GM19372 (cell line): ENCODE measurements around the gene SSBP2.
"Not testable (repeated sequence)": the region's sequence is repeated elsewhere in the genome, so short reads cannot be mapped to it uniquely, and the experiment has no call there.

Experiments
- ATAC-seq: cut with Tn5 transposase; IDR thresholded peaks from one replicate; pipeline ENCODE4 v1.9.1; 2021; ENCODE audit warnings: mild to moderate bottlenecking, low read depth, moderate library complexity; ENCODE audit not compliant: unreplicated experiment

SSBP2 gene

GRCh38 chr5:81607693-81608092 lies 143.2 kb downstream of the SSBP2 start:
- ATAC-seq: no peak

DNA sequence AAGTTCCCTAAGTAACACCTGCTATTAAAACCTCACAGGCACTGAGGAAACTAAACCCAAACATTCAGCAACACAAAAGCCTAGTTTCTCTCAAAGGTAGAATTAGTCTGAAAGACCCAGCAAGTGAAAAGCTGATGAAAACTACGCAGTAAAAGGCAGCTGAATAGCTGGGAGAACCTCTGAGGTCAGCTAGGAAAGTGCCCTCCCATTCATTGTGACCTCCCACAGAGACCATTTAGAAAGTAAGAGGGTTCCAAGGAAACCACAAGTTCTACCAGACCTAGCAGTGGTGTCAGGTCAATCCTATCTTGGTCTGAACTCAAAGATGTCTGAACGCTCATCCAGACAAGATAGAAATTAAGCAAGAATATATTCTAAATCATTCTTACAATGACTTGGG lies 144.7 kb downstream of the SSBP2 start:
- no peak for ATAC-seq

DNA sequence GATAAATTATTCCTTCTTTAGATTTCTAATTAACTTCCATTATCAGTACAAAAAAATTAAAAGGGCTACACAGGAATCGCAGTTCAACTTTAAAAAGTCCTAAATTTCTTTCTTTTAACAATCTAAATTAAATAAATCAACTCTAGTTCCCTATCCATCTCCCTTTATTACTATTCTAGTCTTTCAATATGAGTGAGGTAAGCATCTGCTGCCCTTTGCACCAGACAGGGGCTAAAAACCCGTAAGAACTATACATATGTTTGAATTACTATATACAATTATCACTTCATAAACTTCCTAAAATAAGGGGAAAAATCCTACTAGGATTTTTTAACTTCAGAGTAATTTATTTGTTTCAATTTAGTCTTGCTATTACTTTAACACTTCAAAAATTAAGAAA lies 145.6 kb downstream of the SSBP2 start:
- ATAC-seq: no peak

DNA sequence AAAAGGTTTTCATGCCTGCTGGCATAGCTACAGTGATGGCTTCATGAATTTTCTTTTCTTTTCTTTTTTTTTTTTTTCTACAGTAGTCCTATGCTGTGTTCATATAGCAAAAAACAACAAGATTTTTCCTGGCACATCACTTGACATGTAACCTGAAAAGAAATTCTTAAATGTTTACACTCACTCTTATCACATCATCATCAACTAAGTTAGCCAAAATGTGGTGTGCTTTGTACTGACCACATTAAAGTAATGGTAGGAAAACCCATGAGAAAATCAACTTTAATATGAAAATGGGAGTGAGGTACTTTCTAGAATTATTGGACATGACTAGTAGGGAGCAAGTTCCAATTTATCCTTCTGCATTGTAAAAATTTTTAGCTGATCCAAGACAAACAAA lies 146.7 kb downstream of the SSBP2 start:
- ATAC-seq: no peak

- no peak for ATAC-seq
Observed at GRCh38 chr5:81601919-81602318, 149.0 kb downstream of the SSBP2 start.

DNA sequence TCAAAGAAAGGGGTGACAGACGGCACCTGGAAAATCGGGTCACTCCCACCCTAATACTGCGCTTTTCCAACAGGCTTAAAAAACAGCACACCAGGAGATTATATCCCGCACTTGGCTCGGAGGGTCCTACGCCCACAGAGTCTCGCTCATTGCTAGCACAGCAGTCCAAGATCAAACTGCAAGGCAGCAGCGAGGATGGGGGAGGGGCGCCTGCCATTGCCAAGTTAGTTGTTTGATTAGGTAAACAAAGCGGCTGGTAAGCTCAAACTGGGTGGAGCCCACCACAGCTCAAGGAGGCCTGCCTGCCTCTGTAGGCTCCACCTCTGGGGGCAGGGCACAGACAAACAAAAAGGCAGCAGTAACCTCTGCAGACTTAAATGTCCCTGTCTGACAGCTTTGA lies 158.8 kb downstream of the SSBP2 start:
- ATAC-seq: not testable (repeated sequence)

DNA sequence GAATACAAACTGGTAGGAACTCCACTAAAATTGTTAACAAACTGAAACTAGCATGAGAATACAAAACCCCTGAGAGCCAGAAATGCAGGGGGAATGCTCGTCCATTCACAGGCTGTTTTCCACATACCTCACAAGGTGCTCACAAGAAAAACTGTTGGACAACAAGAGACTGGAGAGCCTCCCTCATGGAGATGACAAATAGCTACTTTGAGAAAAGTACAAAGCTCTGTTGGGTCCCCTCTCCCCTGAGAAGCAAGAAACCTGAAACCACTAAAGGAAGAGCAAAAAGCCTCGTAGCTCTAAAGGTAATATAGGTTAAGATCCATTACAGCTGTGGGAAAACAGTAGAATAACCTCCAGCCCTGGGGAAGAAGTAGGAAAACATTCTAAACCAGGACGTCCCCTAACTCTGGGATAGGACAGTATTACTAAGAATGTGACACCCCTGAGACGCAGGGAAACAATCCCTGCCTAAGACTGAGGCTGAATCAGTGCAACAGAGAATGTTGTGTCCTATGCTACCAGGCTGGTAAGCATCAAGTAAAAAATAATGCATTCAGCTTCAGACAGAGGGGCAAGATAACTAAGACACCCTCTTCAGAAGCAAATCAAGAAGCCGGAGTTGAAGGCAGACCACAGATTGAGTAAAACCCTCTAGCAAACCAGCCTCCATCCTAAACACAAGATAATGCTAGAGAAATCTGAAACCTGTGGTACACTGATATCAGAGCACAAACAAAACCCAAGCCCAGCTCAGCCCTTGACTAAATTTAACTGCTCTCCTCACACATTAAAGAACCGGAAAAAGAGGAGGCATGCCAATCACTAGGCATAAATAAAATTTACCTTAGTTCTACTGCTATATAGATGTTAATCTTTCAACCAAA lies 160.2 kb downstream of the SSBP2 start:
- no peak for ATAC-seq

DNA sequence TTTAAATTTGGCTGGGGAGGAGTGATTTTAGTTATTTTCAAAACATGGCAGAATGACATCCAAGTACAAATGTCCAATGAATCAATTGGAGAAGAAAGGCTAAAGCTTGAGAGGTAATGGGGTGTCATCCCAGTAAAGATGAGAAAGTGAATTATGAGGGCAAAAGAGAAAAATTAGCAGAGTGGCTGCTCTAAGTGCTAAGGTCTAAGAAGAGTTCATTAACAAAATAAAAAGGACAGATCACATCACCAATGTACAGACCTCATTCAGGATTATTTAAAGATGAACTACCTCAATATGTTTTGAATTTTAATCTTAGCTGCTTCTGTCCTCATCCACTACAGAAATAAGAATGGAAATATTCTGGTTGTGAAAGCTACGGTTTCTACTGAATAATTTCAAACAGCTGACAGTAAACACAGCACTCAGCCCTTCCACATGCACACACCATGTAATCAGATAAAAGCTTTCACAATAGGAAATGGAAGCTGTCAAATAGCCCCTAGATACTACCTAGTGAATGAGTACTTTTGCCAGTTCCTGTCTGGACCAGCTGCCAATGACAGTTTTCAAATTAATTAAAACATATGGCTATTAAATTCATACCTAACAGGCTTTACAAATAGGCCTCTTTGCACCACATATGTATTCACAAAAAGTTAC lies 171.5 kb downstream of the SSBP2 start:
- no peak for ATAC-seq

DNA sequence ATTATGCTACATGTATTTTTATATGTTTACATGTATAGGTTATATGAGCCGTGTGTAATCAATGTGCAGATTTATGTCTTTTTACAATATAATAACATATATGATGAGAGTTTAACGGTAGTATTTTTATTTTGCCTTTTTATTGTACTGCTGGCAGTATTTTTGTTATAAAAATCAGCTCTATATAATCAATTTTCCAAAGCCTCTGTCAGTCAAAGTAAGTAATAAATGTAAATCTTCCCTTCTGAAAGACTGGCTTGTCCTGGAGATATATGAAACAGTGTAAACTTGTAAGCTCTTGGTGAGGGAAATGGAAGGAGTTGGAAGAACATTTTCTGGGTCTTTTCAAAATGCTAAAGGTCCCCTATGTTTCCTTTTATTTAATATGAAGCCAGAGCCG lies 173.8 kb downstream of the SSBP2 start:
- ATAC-seq: no peak

- ATAC-seq: no peak
Observed at GRCh38 chr5:81575924-81576323, 175.0 kb downstream of the SSBP2 start.

- ATAC-seq: no peak
Observed at GRCh38 chr5:81572201-81572600, 178.7 kb downstream of the SSBP2 start.

DNA sequence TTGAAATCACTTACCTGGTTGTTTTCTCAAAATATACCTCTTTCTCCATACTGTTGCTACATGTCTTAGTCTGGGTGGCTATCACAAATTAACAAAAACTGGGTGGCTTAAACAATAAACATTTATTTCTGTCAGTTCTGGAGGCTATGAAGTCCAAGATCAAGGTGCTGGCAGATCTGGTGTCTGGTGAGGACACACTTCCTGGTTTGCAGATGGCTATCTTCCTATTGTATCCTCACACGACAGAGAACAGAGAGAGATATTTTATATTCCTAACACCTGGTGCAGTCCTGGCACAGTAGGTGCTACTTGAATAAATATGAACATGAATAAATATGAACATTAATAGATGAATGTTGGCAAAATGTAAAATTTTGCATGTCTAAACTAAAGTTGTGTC lies 192.7 kb downstream of the SSBP2 start:
- no peak for ATAC-seq

- no peak for ATAC-seq
Observed at GRCh38 chr5:81556809-81557208, 194.1 kb downstream of the SSBP2 start.

- no peak for ATAC-seq
Observed at GRCh38 chr5:81555865-81556264, 195.0 kb downstream of the SSBP2 start.

DNA sequence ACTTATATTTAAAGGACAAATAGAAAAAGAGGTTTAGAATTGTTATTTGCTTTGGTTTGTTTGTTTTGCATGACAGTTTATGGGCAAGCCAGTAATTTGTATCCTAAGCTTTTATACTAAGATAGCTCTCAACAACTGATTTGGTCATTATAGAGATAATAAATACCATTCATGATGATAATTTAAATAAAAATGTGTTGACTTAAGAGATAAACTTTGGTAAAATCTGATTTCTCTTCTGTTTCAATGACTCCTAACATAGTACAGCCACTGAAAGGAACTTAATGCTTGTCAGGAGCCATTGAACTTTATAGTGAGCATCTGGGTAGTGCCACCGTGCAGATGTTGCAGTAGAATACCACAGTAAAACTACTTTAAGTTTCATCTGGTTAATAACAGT lies 196.2 kb downstream of the SSBP2 start:
- ATAC-seq: no peak

- no peak for ATAC-seq
Observed at GRCh38 chr5:81553567-81554212, 197.2 kb downstream of the SSBP2 start.

DNA sequence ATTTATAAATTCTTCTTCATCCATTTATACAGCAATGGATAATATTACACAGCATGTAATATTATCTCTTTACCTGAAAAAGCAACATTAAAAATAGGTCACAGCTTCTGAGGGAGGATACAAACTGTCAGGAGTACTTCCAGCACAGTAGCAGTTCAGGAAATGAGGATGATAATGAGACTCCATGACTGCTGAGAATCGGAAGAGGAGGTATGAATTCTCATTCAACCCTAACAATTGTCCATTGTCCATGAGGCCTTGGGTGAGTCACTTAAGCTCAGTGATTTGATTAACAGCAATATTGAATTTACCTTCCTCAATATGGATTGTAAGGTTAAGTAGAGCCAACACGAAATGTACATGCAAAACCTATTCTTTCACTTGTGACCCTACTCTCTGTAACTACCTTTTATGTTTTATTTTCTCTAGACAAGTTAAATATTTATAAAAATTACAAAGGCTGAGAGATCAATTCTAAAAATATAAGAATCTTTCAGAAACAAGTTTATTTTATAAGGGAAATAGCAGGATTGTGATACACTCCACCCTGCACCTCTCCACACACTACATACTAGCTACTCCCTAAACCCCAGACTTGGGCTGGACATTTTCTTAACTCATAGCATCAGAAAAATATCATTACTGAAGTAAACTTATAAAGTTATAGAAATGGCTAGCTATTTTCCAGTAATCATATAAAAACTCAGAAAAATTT lies 197.9 kb downstream of the SSBP2 start:
- no peak for ATAC-seq

- ATAC-seq: no peak
Observed at GRCh38 chr5:81549123-81549522, 201.8 kb downstream of the SSBP2 start.

DNA sequence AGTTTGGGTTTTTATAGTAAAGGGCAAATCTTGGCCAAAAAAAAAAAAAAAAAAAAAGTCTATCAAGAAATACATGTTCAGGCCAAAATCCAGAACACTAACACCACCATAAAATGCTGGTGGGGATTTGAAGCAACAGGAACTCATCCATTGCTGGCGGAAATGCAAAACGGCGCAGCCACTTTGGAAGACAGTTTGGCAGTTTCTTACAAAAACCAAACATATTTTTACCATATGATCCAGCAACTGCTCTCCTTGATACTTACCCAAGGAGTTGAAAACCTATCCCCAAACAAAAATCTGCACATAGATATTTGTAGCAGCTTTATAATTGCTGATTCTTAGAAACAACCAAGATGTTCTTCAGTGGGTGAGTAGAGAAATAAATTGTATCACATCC lies 203.9 kb downstream of the SSBP2 start:
- no peak for ATAC-seq

- ATAC-seq: no peak
Observed at GRCh38 chr5:81545911-81546310, 205.0 kb downstream of the SSBP2 start.
